GM21367 (cell line): ENCODE results near the gene PIK3AP1.
A peak's percentile ranks its signal among the peaks of the same experiment; 100 is the strongest.
"Not testable (repeated sequence)": the region's sequence is repeated elsewhere in the genome, so short reads cannot be mapped to it uniquely, and the experiment has no call there.

Experiments
- ATAC-seq: cut with Tn5 transposase; IDR thresholded peaks from one replicate; pipeline ENCODE4 v1.9.1; 2021; ENCODE audit not compliant: unreplicated experiment

PIK3AP1 gene

DNA sequence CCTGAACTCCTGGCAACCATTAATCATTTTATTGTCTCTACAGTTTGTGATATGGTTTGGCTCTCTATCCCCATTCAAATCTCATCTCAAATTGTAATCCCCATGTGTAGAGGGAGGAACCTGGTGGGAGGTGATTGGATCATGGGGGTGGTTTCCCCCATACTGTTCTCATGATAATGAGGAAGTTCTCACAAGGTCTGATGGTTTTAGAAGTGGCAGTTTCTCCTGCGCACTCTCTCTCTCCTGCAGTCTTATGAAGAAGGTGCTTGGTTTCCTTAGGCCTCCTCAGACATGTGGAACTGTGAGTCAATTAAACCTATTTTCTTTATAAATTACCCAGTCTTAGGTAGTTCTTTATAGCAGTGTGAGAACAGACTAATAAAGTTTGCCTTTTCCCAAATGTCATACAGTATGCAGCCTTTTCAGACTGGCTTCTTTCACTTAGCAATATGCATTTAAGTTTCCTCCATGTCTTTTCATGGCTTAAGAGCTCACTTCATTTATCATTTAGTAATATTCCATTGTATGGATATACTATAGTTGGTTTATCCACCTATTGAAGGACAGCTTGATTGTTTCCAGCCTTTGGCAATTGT is 17.1 kb upstream of the PIK3AP1 start:
- not testable (repeated sequence) for ATAC-seq

DNA sequence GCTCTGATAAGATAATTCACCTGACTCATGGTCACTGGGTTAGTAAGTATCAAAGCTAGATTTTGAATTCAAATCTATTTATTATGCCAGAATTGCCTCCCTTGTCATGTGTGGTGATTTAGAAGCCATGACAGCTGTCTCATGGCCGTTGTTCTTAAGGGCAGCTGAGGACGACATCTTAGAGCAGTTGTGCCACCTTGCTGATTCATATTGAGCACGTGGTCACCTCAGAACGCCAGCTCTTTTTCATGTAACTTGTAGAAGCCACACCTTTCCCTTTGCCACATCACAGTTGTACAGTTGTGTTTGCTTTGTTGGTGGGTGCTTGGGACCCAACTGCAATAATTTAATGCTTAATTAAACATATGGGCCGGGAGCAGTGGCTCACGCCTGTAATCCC is 4.3 kb upstream of the PIK3AP1 start:
- ATAC-seq, result no peak

DNA sequence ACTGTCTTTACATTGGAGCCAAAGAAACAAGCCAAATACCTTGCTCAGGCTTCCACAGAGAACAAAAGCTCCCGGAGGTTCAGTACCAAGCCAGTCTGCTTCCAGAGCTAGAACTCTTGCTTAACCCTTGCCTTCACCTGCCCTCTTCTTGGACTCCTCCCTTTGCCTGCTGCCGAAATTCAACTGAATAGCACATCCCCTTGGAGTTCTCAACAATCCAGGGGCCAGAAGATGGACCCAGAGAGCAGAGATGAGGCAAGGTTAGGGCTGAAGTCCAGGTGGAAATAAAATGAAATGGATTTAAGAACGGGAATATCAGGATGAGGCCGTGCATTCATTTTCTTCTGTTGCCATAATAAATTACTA is 876 bp upstream of the PIK3AP1 start:
- no peak for ATAC-seq

DNA sequence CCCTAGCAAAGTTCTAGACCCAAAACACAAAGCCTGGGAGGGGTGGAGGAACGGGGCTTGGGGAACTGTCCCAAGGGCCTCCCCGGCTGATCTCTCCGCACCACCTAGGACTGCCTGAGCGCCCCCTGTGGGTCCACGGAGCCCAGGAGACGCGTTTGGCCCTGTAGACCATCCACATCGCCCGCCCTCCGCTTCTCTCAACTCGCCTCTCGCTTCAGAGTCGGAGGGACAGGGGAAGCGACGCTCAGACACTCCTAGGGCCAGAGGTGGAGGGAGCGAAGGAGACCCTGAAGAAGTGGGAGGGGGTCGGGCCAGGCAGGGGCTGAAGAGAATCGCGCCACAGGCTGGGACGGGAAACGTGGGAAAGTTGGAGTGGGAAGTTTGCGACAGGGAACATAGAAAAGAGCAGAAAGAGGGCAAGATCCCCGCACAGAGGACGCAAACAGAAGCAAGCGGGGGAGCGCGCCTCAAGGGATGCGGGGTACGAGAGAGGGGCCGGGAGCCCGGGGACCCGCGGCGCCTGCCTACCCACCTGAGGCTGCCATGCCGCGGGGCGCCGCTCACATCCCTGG is 378 bp downstream of the PIK3AP1 start:
- peak; percentile 47 for ATAC-seq

DNA sequence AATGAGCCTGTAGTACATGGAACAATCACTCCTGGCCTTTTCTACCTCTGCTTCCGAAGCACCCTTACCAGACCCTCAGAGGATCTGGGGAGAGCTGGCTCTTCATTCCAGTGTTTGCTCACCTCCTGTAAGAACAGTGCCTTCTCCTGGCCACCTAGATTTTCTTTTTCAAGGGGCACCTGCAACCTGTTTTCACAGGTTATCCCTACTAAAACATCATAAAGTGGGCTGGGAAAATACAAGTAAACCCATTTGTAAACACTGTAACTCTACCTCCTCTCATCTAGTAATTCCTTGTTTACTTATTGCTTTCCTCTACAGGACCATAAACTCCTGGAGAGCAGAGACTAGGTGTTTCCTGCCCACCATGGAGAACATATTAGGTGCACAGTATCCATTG is 1.1 kb downstream of the PIK3AP1 start:
- no peak for ATAC-seq

DNA sequence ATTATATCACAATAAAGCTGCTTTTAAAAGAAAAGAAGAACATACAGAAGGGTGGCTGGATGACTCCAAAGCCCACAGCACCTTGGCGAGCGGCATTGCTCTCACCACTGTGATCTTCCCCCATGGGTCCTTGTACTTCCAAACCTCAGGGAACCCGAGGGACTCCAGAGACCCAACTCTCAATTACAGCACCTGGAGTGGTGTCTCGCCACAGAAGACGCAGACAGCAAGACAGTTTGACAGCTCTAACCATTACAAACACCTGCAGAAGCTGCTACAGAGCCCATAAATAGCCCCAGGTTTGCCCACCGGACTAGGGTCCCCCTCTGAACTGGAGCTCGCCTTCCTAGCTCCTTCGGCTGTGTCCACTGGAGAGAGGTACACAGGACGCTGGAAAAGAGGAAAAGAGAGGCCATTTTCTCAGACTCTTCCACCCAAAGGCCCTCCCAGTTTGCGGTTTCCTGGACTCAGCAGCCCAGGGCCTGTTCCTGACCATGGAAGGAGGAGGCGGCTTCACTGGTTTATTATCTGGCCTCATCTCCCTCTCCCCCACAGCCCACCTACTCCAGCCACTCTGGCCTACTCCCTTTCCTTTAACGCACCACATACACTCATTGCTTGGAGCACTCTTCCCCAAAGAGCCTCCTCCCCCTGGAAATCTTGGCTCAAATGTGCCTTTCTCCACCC is 1.9 kb downstream of the PIK3AP1 start:
- no peak for ATAC-seq

DNA sequence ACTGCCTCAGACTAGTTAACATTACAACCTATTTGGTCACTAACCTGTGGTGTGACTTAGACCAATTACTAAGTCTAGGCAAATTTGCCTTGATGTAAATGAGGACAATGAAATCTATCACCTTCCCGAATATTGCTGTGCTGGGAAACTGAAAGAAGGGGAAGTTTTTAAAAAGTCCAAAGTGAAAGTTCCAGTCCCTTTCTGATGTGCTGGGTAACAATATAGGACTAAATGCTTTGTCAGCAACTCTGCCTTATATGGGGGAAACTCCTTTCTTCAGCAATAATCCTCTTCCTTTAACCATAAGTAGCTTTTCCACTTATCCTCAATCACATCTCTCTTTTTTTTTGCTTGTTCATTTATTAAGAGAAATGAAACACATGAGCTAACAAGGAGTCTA is 3.9 kb downstream of the PIK3AP1 start:
- no peak for ATAC-seq

DNA sequence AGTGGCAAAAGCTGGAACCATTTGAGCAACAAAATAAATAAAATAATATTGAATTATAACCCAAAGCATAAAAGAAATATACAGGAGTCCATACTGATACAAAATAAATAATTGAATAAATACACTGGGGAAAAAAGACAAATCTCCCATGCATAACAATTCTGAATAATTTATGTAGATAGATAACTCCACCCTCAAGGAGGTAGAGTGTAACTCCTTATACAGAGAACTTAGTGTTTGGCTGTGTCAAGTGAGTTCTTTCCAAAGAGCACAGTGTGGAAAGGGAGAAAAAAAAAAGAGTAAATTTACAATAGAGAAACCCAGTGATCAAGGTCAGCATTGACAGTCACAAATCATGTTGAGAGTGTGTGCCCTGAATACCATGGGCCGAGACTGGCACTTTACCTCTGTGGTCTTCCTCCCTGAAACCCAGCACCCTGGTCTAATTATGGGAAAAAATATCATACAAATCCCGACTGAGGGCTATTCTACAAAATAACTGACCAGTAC is 5.5 kb downstream of the PIK3AP1 start:
- ATAC-seq, result no peak

DNA sequence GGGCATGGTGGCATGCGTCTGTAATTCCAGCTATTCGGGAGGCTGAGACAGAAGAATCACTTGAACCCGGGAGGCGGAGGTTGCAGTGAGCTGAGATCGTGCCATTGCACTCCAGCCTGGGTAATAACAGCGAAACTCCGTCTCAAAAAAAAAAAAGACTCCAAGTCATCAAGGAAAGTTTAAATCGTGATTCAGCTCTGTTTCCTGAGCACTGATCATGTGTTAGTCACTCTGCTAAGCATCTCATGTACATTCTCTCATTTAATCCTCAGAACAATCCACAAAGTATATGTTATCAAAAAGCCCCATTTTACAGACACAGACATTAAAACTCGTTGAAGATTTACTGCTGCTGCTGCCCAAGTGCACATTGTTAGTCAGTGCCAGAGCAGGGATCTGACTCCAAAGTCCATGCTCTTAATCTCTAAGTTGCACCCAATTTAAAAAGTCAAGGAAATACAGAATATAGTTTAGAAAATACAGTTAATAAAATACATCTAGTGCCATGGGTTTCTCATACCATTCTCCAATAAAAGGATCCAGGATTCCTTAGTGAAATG is 6.2 kb downstream of the PIK3AP1 start:
- ATAC-seq, result no peak

DNA sequence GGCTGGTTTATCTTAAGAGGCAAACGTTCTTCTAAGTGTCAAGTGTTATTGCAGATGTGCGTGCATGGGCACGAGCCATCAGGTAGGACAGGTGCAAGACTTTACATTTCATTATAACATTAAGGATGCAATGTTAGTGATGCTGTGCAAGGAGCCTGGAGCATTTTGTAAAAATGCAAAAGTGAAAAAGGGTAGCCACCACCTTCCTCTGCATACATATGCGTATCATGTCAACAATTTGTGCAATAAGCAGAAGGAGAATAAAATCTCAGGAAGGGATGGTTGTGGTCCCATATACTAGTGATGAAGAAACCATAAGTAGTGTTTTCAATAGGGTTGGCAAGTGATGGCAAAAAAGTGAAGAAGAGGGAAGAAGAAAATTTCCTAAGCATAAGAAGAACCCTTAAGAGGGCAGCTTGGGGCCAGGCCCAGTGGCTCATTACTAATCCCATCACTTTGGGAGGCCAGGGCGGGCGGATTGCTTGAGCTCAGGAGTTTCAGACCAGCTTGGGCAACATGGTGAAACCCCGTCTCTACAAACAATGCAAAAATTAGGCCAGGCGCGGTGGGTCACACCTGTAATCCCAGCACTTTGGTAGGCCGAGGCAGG is 7.5 kb downstream of the PIK3AP1 start:
- ATAC-seq, result no peak

DNA sequence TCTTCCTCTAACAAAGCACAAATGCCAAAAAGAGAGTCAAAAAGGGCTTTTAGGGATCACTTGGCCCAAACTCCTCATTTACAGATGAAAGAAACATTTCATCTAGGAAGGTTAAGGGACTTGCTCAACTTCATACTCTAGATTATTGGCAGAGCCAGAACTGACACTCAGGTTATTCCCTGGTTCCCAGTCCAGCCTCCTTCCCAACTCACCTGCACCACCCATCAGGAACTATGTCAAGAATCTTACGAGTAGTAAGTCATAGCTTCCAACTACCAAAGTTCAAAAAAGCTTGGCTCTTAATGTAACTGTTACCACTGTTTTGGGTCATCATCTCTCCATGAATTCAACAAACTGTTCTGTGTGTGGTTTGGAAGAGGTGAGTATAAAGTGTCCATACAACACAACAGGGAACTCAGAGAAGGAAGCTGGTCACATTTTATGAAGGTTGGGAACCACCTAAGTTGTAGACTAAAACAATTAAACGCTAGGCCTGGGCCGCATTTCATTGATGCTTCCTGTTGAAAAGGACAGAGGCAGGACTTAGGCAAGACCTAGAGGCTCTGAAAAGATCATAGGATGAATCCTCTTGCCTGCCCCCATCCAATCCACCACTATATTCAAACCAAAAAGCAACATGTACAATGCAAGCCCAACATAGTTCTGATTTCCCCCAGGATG is 9.1 kb downstream of the PIK3AP1 start:
- no peak for ATAC-seq

DNA sequence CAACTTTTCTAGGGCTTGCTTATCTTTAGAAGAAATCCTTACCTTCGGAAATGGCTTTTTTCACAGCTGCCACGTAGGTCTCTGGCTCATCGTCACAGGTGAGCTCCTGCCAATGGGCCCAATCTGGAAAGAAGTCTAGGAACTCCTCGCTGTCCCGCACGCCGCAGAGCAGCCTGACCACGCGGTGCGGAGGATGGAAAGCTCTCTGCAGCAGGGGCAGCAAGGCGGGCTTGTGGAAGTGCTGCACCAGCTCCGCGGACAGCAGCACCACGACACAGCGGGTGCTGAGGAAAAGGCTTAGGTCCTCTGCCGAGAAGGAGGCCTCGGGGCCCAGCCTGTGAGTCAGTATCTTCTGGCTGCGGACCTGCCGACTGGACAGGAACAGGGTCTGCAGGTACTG is 10.8 kb downstream of the PIK3AP1 start:
- ATAC-seq, result no peak

DNA sequence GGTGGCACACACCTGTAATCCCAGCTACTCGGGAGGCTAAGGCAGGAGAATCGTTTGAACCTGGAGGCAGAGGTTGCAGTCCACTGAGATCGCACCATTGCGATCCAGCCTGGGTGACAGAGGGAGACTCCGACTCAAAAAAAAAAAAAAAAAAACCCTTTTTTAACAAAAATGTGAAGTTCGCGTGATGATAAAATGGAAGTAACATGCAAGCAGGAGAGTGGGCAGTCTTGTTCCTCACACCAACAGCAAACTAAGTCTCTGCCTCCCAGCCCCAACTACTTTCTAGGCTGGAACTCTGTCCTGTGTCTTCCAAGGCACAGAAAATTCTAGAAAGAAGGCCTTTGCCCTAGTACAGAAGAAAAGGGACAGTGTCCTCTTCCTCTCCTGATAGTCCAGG is 11.3 kb downstream of the PIK3AP1 start:
- ATAC-seq, result no peak

DNA sequence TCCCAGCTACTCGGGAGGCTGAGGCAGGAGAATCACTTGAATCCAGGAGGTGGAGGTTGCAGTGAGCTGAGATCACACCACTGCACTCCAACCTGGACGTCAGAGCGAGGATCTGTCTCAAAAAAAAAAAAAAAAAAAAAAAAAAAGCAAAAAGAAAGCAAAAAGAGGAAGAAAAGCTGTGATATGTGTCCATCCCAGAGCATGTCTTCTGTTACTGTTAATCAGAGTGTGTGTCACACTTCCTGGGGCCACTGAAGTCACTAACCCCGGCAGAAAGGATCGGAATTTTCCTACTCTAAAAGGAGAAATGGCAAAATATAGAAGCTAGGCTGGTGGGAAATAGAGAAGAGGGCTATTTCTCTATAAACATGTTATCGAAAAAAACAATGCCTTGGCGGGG is 11.9 kb downstream of the PIK3AP1 start:
- ATAC-seq, result no peak

DNA sequence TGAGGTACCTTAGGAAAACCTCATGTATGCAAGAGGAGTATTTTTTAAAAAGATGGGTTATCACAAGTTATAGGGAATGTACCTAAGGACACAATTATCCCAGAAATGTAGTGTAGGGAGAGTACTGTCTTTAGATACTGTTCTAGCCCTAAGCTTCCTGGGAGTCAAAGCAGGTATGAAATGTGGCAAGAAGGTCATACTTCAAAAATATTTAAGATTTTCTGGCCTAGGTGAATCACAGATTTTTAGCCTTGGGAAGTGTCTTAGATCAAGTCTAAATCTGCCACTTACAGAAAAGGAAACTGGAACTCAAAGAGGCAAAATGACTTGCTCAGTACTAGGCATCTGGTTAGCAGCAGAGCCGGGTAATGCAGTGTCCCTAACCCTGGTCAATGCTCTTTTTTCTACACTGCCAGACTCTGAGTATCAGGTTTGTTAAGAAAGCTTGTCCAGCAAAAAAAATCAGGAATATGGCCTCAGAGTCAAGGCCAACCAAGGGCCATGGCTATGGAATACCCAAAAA is 13.9 kb downstream of the PIK3AP1 start:
- no peak for ATAC-seq

DNA sequence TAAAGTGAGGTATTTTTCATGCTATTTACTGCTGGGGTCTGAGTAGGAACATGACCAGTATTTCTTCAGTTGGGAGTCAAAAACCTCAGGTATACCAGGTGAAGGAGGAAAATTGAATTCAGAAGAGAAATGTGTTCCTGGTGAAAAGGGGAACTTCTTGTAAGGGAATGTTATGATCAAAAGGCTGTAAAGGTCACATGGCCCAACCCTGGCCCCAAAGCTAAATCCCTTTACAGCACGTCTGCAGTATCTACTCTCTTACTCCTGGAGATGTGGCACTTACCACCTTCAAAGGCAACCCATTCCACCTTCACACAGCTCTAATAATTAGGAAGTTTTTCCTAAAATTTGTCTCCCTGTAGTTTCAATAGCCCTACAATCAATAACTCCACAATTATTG is 15.2 kb downstream of the PIK3AP1 start:
- ATAC-seq, result no peak

DNA sequence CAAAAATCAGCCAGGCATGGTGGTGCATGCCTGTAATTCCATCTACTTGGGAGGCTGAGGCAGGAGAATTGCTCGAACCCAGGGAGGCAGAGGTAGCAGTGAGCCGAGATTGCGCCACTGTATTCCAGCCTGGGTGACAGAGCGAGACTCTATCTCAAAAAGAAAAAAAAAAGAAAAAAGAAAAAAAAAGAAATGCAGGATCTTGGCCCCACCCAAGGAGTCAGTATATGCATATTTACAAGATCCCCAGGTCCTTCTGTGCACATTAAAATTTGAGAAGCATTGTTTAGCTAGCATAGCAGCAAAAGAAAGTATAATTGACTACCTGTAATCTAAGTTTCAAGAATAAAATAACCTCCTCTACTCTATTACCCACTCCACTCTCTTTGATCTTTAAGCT is 15.8 kb downstream of the PIK3AP1 start:
- no peak for ATAC-seq

DNA sequence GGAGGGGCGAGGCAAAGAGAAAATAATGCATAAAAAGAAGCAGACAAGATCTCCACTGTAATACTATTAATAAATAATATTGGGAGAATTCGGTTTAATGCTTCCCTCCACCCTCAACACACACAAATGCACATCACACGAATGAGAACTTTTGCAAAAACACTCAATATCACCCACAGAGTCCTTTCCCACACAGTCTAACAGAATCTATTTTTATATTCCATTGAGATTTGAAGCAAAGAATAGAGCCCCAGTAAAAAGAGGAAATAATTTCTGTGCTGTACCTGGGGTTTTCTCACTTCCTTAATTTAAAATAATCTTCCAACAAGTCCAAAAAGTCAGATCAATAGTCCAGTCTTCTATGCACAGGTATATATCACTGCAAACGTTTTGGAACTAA is 17.0 kb downstream of the PIK3AP1 start:
- ATAC-seq, result no peak

DNA sequence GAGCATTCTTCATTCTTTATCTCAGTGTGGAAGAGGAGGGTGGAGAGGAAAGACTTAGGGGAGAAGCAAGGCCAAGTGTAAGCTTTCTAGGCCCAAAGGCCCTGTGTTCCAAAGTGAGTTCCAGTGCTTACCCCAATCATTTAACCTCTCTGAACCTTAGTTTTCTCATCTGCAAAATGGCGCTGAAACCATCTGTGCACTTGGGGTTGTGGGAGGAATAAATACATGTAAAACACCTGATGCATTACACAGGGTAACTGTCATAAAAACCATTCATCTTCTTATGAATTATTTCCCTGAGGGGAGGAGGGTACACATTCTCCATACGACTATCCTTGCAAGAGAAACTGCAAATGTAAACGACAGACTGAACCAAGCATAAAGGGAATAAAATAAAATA is 19.0 kb downstream of the PIK3AP1 start:
- ATAC-seq, result no peak

DNA sequence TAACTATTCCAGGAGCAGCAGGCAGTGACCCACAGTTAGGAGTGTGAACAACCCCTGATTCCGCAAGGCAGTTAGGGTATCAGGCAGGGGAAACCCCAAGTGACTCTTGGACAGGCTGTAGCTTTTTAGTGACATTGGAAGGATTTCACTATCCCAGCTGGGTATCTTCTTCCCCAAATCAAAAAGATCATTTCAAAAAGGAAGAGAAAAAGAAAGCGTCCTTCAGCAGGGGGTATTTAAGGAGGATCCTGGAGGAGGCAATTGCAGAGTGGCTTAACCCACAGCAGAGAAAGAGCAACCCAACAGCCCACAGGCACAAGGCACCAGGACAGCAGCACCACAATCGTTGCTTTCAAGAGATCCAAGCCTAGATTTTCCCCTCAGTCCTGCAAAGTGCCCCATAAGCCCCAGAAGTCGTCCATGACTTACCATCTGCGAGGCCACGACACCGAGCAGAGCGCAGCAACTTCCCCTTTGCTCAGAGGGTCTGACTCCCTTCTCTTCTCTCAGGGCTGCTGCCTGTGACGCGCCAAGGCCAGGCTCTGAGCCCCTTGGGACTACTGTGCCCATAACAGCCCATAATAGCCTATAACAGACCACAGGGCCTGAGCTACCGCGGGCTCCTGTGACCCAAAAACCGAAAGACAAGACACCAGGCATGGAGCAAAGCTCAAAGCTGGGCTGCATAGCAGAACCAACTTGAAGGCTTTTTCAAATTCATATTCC is 19.8 kb downstream of the PIK3AP1 start:
- ATAC-seq, result peak; percentile 70
